K562 (cell line): ENCODE data around the gene MYLK4. TPM values are rescaled to one million over a fixed set of nuclear protein-coding genes. Genes with fewer than 3 reads are reported as not detected.

Experiments
- ATAC-seq: fragments of 200-7000 bp; cut with Tn5 transposase; 3 replicates; pipeline ENCODE4 v1.9.1; 2020; ENCODE audit warnings: moderate library complexity
- BruUV-seq: library from RNA; stranded (reverse); fragments of 400-500 nt; replicated peaks from 2 replicates; lab custom pipeline; 2021; lab: Mats Ljungman, UMichigan
- CTCF ChIA-PET: fragments of 300-600 bp; formaldehyde crosslinking; extraction: SDS; loops from one replicate; lab custom pipeline; 2021; ENCODE audit warnings: low intra/inter-chr PET ratio; lab: Yijun Ruan, JAX
- POLR2A ChIA-PET: fragments of 300-600, 350-650 bp; sonication (Branson Sonifier 250); formaldehyde crosslinking; extraction: SDS; loops from one replicate; lab custom pipeline; 2021; ENCODE audit warnings: antibody characterized with exemption, inconsistent platforms; lab: Yijun Ruan, JAX
- DNase-seq, 4 experiments: peaks; one replicate each; pipeline versions ENCODE4 v3.0.0 to v3.0.0-alpha.2; 2011 to 2018; ENCODE audit warnings: low spot score in 3 of 4, mixed read lengths in 3 of 4; ENCODE audit errors: extremely low read depth in 1 of 4
- FAIRE-seq: peaks from 2 replicates; lab custom pipeline; 2011; peaks lifted over from hg19 to GRCh38; lab: Jason Lieb, UNC
- H2AFZ ChIP-seq: 2 replicates; pipeline ENCODE4 v1.6.0; 2011; ENCODE audit warnings: low read depth, low read length, control low read depth, inconsistent platforms
- H3K27ac ChIP-seq: fragments of 200-600 bp; 3 replicates; pipeline ENCODE4 v1.8.0; 2011; ENCODE audit warnings: low read depth, mild to moderate bottlenecking, control low read depth, inconsistent platforms, low read length, moderate library complexity, mixed read lengths; ENCODE audit errors: extremely low read depth
- H3K27me3 ChIP-seq, 2 experiments: fragments of 300-600 bp in 1 of 2; 2 replicates in 1 of 2; 3 replicates in 1 of 2; pipeline versions ENCODE4 v1.6.0 to v1.8.0; 2011; ENCODE audit warnings: inconsistent platforms in 2 of 2, low read length in 2 of 2, mild to moderate bottlenecking in 1 of 2, mixed read lengths in 1 of 2, moderate library complexity in 1 of 2; ENCODE audit not compliant: control insufficient read depth in 2 of 2, insufficient read depth in 2 of 2
- H3K36me3 ChIP-seq: fragments of 300-600 bp; 3 replicates; pipeline ENCODE4 v1.8.0; 2011; ENCODE audit warnings: mild to moderate bottlenecking, low read length, inconsistent platforms; ENCODE audit not compliant: control insufficient read depth, insufficient read depth
- H3K4me1 ChIP-seq, 2 experiments: fragments of 200-600 bp in 1 of 2; replicated peaks in 1 of 2; 2 replicates in 1 of 2; 3 replicates in 1 of 2; pipeline versions ENCODE4 v1.5.1 to v1.8.0; 2011; ENCODE audit warnings: inconsistent platforms in 2 of 2, low read length in 2 of 2, mild to moderate bottlenecking in 1 of 2, mixed read lengths in 1 of 2, moderate library complexity in 1 of 2; ENCODE audit not compliant: control insufficient read depth in 2 of 2, insufficient read depth in 2 of 2
- H3K4me2 ChIP-seq: 2 replicates; pipeline ENCODE4 v1.6.1; 2011; ENCODE audit warnings: low read length, control low read depth, inconsistent platforms, mixed read lengths; ENCODE audit not compliant: insufficient read depth
- H3K4me3 ChIP-seq: fragments of 200-600 bp; sonication (generic), shearing (Covaris generic); 2 replicates; pipeline ENCODE4 v1.5.1; 2016; ENCODE audit warnings: control low read depth, inconsistent platforms
- H3K79me2 ChIP-seq: fragments of 200-600 bp; 3 replicates; pipeline ENCODE4 v1.8.0; 2011; ENCODE audit warnings: low read length, inconsistent platforms; ENCODE audit not compliant: control insufficient read depth, insufficient read depth
- H3K9ac ChIP-seq, 2 experiments: 2 replicates each; pipeline versions ENCODE4 v1.6.0 to v1.6.1; 2011; ENCODE audit warnings: low read depth in 2 of 2, low read length in 2 of 2, control low read depth in 1 of 2, inconsistent platforms in 1 of 2, mild to moderate bottlenecking in 1 of 2, mixed read lengths in 1 of 2; ENCODE audit not compliant: insufficient read depth in 1 of 2
- H3K9me1 ChIP-seq: one replicate; pipeline ENCODE4 v1.6.0; 2011; ENCODE audit warnings: inconsistent platforms, mild to moderate bottlenecking, low read length, moderate library complexity; ENCODE audit not compliant: control insufficient read depth, insufficient read depth
- H3K9me3 ChIP-seq: replicated peaks from 2 replicates; pipeline ENCODE4 v1.5.1; 2011; ENCODE audit warnings: low read depth, low read length, inconsistent platforms; ENCODE audit not compliant: control insufficient read depth, insufficient read depth
- H4K20me1 ChIP-seq: replicated peaks from 2 replicates; pipeline ENCODE4 v1.6.1; 2011; ENCODE audit warnings: low read length, inconsistent platforms, mixed read lengths; ENCODE audit not compliant: control insufficient read depth, insufficient read depth
- BHLHE40 ChIP-seq: IDR thresholded peaks from 2 replicates; pipeline ENCODE4 v1.6.1; 2011; ENCODE audit warnings: low read length, improper control_type of control experiment
- FOXM1 ChIP-seq, 2 experiments: fragments of 450-650 bp in 1 of 2; sonication (generic) in 1 of 2; formaldehyde crosslinking in 1 of 2; IDR thresholded peaks; 2 replicates each; pipeline versions ENCODE4 v1.6.1 to v1.9.0; 2017 to 2022; ENCODE audit warnings: low read depth in 2 of 2, mild to moderate bottlenecking in 2 of 2, missing genetic modification reagents in 1 of 2, moderate library complexity in 1 of 2
- HDGF ChIP-seq: fragments of 450-650 bp; IDR thresholded peaks from 2 replicates; pipeline ENCODE4 v1.6.1; 2016
- POLR2AphosphoS5 ChIP-seq: IDR thresholded peaks from 2 replicates; pipeline ENCODE4 v1.6.1; 2011; ENCODE audit warnings: mild to moderate bottlenecking, low read depth, low read length, moderate library complexity; ENCODE audit not compliant: control insufficient read depth, insufficient read depth
- SREBF2 ChIP-seq: sonication (generic); formaldehyde crosslinking; IDR thresholded peaks from 2 replicates; pipeline ENCODE4 v1.4.0; 2020; ENCODE audit warnings: mild to moderate bottlenecking, missing genetic modification reagents
- WGBS: fragments of 100-300 bp; shearing (Covaris generic); methylation state at CpG from one replicate; pipeline ENCODE4 v1.1.6; 2016; ENCODE audit warnings: low coverage, mixed read lengths; ENCODE audit not compliant: insufficient coverage; ENCODE audit errors: missing lambda C conversion rate; 5-methylcytosine and 5-hydroxymethylcytosine counted together
- in situ Hi-C: fragments of 300-500 bp; cut with MboI; formaldehyde crosslinking; loops from 4 replicates; pipeline ENCODE4 v1.15.0; 2018; ENCODE audit warnings: inconsistent platforms, mixed read lengths
- intact Hi-C: fragments of 100-400 bp; cut with micrococcal nuclease; formaldehyde crosslinking; loops from 2 replicates; pipeline ENCODE4 v1.14.2; 2022
- polyA plus RNA-seq, 8 experiments: library from polyadenylated mRNA; depleted of rRNA in 4 of 8; stranded (reverse) in 5 of 8; unstranded in 3 of 8; fragments of >200 nt; fragmentation: Nextera tagmentation in 2 of 8; fragmentation: Illumina TruSeq in 1 of 8; extraction: Ambion mirVana in 2 of 8; extraction: Trizol in 1 of 8; gene quantifications; 2 replicates each; pipeline versions ENCODE4 v1.2.1 to v1.2.3, GENCODE V29; 2011 to 2014; ENCODE audit warnings: inconsistent platforms in 1 of 8, missing spikeins in 1 of 8
- total RNA-seq, 7 experiments: library from RNA; depleted of rRNA in 6 of 7; stranded (reverse); fragments of >200 nt in 6 of 7; fragmentation: Illumina TruSeq in 2 of 7; extraction: Trizol in 2 of 7; gene quantifications; 2 replicates each; pipeline versions ENCODE4 v1.2.1 to v1.2.3, GENCODE V29; 2011 to 2021; ENCODE audit warnings: low replicate concordance in 1 of 7

Gene MYLK4
- total and polyA plus RNA-seq, 9 of the 15 experiments (the other 6 are each of a cell fraction or from before 2014, with no cell fraction given): 0.01 to 0.15 (median 0.06) TPM

DNA sequence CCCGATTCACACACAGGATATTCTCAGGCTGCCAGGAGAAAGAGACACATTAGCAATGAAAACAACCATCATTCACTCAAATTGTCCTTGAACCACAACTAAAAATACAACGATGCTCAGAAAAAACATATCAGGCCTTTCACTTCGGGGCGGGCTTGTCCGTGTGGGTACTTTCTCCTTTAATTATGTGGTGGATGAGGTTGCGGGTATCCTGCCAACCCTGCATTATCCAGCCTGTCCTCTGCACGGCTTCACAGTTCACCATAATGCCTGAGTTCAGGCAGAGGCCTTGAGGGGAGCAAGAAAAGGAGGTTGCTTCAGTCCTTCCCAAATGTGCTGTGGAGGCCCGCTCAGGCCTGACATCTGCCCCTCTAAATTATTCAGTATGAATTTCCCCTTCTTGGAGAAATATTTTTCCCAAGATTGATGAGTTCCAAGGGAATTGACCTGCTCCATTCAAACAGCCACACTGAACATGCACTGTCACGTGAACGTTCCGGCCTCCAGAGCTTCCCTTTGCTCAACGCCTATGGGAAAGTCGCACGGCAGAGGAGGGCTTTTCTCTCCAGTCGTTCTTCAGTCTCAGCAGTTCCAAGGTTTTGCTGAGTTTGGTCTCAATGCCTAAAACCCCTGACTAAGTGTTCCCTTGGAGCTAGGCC lies 70.3 kb downstream of the MYLK4 start:
- BruUV-seq: no TSS peak
- Histone ChIP-seq H3K27ac (no peak overlapping the region), H2AFZ (no peak overlapping the region), H3K4me1 (peaks cover 0 to 6% of the 10 kb centered on the region in 2 experiments; a peak in 1 of 5 replicates), H3K9me1 (no peaks in the 10 kb centered on the region), H3K36me3 (no peaks in the 10 kb centered on the region), H3K9me3 (no peaks in the 10 kb centered on the region), H3K79me2 (no peaks in the 10 kb centered on the region), H3K4me3 (no peak overlapping the region), H3K27me3 (peaks cover 11 to 16% of the 10 kb centered on the region in 2 experiments)
- ChIA-PET CTCF (no interaction called here), POLR2A (no interaction called here)
- DNase-seq (no peak), FAIRE-seq (no peak)
- intact Hi-C loops: no loop called here
- in situ Hi-C loops: no loop called here
- TF ChIP-seq HDGF (no peak), BHLHE40 (0 out of 2 replicates have a peak, but pooled peaks have one; percentile 23), SREBF2 (no peak), POLR2AphosphoS5 (no peak), FOXM1 (IDR thresholded peaks at IDR 0.05; ENCODE audit: low read depth) (no peak), FOXM1 (CRISPR knock-in tag; IDR thresholded peaks at IDR 0.05; ENCODE audit: low read depth) (no peak)
- TF ChIP-seq, all 486 proteins: peak for 1
- WGBS: 12% methylated on average over 15 of the region's 15 CpGs
- Histone ChIP-seq H3K4me2 (no peak overlapping the region), H4K20me1 (no peaks in the 10 kb centered on the region), H3K9ac (no peak overlapping the region)
- no peak for ATAC-seq
